GM23338 (cell line): ENCODE data around the gene DBH.

Experiments
- EZH2phosphoT487 ChIP-seq: fragments of 200-600 bp; sonication (generic); IDR thresholded peaks from one replicate; pipeline ENCODE4 v1.8.1; 2018; ENCODE audit warnings: antibody characterized with exemption; ENCODE audit not compliant: unreplicated experiment
- JUNB ChIP-seq: IDR thresholded peaks from one replicate; pipeline ENCODE4 v1.6.1; 2016; ENCODE audit warnings: antibody characterized with exemption; ENCODE audit not compliant: unreplicated experiment
- POLR2AphosphoS5 ChIP-seq: IDR thresholded peaks from 2 replicates; pipeline ENCODE4 v1.6.1; 2016; ENCODE audit warnings: antibody characterized with exemption, low read depth
- TF ChIP-seq, protein P1 (sequence below), 2 experiments: fragments of 200-600 bp in 1 of 2; sonication (generic) in 1 of 2; conservative IDR thresholded peaks; 2 replicates each; pipeline versions ENCODE4 v1.5.1 to v1.6.1; 2016 to 2017; ENCODE audit warnings: antibody characterized with exemption in 2 of 2, low read depth in 2 of 2, mild to moderate bottlenecking in 2 of 2, moderate library complexity in 1 of 2
- TF ChIP-seq, protein P2 (sequence below): IDR thresholded peaks from one replicate; pipeline ENCODE4 v1.6.1; 2018; ENCODE audit warnings: antibody characterized with exemption; ENCODE audit not compliant: unreplicated experiment

DNA sequence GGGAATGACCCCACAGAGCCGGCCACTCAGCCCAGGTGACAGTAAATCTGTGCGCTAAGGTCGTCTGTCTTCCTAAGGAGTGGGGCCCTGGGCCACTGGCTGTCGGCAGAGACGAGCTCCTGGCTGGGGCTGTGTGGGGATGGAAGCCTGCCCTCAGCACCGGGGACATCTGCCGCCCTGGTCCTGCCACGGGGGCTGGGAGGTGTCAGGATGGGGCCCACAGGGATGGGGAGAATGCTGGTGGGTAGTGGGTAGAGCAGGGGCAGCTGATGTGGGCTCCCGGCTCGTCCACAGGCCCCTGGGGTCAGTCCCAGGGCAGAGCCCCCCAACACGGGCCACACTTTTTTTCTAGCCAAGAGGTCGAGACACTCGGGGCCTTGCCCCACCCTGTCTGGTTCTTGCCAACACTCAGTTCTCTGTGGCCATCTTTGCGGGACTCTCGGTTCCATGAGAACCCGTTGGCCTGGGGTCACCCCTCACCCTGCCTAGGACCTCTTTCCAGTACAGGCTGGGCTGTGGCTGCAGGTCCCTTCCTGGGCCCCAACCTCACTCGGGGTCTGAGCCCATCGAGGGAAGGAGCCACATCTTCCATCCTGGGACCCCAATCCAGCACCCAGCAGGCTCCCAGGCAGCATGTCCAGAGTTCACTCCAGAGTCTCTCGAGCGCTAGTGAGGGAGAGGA is 45.0 kb downstream of the DBH start:
- TF ChIP-seq POLR2AphosphoS5 (no peak), JUNB (no peak), EZH2phosphoT487 (no peak)
- TF ChIP-seq, protein P1, sequence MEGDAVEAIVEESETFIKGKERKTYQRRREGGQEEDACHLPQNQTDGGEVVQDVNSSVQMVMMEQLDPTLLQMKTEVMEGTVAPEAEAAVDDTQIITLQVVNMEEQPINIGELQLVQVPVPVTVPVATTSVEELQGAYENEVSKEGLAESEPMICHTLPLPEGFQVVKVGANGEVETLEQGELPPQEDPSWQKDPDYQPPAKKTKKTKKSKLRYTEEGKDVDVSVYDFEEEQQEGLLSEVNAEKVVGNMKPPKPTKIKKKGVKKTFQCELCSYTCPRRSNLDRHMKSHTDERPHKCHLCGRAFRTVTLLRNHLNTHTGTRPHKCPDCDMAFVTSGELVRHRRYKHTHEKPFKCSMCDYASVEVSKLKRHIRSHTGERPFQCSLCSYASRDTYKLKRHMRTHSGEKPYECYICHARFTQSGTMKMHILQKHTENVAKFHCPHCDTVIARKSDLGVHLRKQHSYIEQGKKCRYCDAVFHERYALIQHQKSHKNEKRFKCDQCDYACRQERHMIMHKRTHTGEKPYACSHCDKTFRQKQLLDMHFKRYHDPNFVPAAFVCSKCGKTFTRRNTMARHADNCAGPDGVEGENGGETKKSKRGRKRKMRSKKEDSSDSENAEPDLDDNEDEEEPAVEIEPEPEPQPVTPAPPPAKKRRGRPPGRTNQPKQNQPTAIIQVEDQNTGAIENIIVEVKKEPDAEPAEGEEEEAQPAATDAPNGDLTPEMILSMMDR (conservative IDR thresholded peaks at IDR 0.05; ENCODE audit: low read depth in 2 of 2), result no peak
- TF ChIP-seq, protein P2, sequence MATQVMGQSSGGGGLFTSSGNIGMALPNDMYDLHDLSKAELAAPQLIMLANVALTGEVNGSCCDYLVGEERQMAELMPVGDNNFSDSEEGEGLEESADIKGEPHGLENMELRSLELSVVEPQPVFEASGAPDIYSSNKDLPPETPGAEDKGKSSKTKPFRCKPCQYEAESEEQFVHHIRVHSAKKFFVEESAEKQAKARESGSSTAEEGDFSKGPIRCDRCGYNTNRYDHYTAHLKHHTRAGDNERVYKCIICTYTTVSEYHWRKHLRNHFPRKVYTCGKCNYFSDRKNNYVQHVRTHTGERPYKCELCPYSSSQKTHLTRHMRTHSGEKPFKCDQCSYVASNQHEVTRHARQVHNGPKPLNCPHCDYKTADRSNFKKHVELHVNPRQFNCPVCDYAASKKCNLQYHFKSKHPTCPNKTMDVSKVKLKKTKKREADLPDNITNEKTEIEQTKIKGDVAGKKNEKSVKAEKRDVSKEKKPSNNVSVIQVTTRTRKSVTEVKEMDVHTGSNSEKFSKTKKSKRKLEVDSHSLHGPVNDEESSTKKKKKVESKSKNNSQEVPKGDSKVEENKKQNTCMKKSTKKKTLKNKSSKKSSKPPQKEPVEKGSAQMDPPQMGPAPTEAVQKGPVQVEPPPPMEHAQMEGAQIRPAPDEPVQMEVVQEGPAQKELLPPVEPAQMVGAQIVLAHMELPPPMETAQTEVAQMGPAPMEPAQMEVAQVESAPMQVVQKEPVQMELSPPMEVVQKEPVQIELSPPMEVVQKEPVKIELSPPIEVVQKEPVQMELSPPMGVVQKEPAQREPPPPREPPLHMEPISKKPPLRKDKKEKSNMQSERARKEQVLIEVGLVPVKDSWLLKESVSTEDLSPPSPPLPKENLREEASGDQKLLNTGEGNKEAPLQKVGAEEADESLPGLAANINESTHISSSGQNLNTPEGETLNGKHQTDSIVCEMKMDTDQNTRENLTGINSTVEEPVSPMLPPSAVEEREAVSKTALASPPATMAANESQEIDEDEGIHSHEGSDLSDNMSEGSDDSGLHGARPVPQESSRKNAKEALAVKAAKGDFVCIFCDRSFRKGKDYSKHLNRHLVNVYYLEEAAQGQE, result no peak
